Effector memory CD4-positive, alpha-beta T cell (primary cell): ENCODE results near the gene GSN.

Experiments used
- DNase-seq, 3 donors: peaks; one replicate each; pipeline ENCODE4 v3.0.0-alpha.2; 2020
- H3K27ac ChIP-seq: 2 replicates; pipeline ENCODE4 v1.7.0; 2013; ENCODE audit warnings: mild to moderate bottlenecking, low read length, moderate library complexity; ENCODE audit not compliant: insufficient read depth, poor library complexity, severe bottlenecking
- H3K27me3 ChIP-seq: replicated peaks from 2 replicates; pipeline ENCODE4 v1.7.0; 2013; ENCODE audit warnings: mild to moderate bottlenecking, low read length; ENCODE audit not compliant: insufficient read depth, control insufficient read depth, poor library complexity, severe bottlenecking
- H3K36me3 ChIP-seq: 2 replicates; pipeline ENCODE4 v1.7.0; 2013; ENCODE audit warnings: mild to moderate bottlenecking, low read length, moderate library complexity; ENCODE audit not compliant: control insufficient read depth, insufficient read depth
- H3K4me1 ChIP-seq: 2 replicates; pipeline ENCODE4 v1.7.0; 2013; ENCODE audit warnings: low read length, mild to moderate bottlenecking; ENCODE audit not compliant: control insufficient read depth, insufficient read depth, poor library complexity, severe bottlenecking
- H3K4me3 ChIP-seq: 2 replicates; pipeline ENCODE4 v1.7.0; 2013; ENCODE audit warnings: low read length, low read depth, mild to moderate bottlenecking; ENCODE audit not compliant: insufficient read depth, poor library complexity, severe bottlenecking
- H3K9me3 ChIP-seq: 2 replicates; pipeline ENCODE4 v1.7.0; 2013; ENCODE audit warnings: mild to moderate bottlenecking, low read length, moderate library complexity; ENCODE audit not compliant: control insufficient read depth

GSN gene

DNA sequence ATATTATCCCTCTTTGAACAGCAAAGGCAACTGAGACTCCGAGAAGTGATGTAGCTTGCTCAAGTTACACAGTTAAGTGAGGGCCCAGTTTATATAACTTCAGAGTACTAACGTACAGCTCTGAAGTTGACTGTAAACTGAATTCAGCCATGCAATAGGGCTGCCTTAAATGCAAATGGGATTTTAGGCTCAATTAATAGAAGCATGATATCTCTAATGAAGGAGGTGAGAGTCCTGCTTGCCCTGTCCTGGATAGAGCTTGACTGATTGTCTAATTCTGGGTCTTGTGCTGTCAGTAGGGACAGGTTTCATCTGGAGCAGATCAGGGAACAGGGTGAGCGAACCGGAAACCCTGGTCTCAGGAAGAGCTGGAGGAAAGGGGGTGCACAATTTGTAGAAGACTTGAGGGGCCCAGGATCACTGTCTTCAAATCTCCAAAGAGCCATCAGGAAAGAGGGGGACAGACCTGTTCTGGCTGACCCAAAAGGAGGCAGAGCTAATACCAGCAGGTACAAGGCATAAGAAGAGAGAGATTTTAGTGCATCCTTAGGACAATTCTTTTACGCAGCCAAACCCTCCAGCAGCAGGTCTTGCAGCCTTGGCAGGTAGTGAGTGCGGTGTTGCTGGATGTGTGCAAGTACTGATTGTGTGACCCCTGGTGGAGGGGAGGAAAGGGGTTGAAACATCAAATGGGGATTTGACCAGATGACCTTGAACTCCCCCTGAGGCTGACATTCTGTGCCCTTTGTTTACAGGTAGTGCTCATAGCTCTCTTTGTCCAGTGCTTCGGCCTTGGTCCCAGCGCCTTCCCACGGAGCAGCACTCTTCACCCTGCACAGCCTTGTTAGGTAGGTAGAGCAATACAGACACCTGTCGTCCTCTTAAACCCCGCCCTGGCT, 13.0 kb downstream of the GSN start:
- Histone ChIP-seq H3K9me3 (no peaks in the 10 kb centered on the region), H3K4me1 (no peaks in the 10 kb centered on the region), H3K4me3 (no peak overlapping the region), H3K27ac (no peak overlapping the region), H3K36me3 (no peaks in the 10 kb centered on the region), H3K27me3 (no peaks in the 10 kb centered on the region)
- no peak for DNase-seq

DNA sequence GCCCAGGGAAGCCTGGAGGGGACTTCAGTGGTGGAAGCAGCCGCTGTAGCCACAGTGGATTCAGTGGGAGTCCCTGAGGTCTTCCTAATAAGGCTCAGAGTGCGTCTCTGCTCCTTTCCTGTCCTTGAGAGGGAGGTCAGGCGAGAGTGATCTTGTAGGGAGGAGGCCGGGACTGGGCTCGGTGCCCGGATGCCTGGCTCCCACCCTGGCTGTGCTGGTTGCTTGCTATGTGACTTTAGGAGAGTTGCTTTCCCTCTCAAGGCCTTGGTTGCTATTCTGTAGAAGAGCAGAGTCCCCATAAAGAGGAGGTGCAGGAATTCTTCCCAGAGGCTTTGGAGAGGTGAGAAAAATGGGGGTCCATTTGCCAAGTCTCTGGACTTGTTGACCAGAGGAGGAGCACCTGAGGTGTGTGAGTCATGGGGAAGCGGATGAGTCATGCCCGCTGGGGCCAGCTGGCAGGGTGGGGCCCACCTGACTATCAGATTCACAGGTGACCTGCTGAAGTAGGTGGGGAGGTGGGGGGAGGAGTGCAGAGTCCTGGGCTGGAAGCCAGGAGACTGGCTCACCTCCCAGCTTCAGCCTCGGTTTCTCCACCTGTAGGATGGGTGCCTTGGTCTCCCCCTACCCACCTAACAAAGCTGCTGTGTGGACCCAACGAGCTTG, 13.8 kb downstream of the GSN start:
- H3K4me1 ChIP-seq, result no peaks in the 10 kb centered on the region
- no peak overlapping the region for H3K27ac ChIP-seq
- no peaks in the 10 kb centered on the region for H3K27me3 ChIP-seq
- H3K36me3 ChIP-seq, result no peaks in the 10 kb centered on the region
- DNase-seq, result no peak
- H3K4me3 ChIP-seq, result no peak overlapping the region
- no peaks in the 10 kb centered on the region for H3K9me3 ChIP-seq

DNA sequence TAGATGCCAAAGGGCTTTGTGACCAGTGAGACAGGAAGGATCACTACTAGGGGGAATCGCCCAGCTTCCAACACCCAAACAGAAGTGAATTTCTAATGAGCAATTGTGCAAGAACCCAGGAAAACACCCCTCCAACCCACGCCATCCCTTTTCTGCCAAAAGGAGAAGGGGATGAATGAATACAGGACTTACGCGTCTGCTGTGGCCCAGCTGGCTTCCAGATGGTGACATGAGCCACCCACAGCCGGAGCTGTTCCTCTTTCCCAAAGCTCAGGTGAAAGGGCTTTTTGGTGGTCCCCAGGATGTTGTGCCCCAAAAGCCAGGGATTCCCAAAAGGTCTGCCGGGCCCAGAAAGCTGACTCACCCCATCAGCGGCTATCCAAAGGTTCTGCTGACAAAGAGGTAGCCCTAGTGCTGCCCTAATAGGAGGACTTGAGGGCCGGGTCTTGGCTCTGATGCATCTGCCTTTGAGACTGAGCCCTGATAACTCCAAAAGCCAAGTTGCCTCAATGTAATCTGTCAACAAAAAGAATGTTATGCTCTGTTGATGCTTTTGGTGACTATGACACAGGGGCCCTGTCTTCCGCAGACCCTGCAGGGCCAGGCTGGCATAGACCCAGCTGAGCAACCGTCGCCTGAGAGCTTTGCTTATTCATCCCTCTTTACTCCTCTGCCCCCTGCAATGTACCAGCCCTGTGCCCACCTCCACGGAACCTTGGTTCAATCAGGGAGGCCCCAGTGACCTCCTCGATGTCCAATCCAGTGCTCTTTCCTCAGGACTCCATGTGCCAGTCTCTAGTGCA, 14.5 kb downstream of the GSN start:
- no peak for DNase-seq
- no peaks in the 10 kb centered on the region for H3K9me3 ChIP-seq
- no peak overlapping the region for H3K4me3 ChIP-seq
- H3K4me1 ChIP-seq, result no peaks in the 10 kb centered on the region
- H3K27ac ChIP-seq, result no peak overlapping the region
- H3K36me3 ChIP-seq, result no peaks in the 10 kb centered on the region
- H3K27me3 ChIP-seq, result no peaks in the 10 kb centered on the region

DNA sequence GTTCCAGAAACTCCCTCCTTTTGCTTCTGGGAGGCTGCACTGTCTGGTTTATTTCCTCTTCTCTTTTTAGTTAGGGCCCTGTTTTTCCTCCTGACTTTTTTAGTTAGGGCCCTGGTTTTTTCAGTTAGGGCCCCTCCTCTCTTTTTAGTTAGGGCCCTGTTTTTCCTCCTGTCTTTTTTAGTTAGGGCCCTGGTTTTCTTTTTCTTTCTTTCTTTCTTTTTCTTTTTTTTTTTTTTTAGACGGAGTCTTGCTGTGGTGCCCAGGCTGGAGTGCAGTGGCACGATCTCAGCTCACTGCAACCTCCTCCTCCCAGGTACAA, 15.1 kb downstream of the GSN start:
- Histone ChIP-seq H3K4me1 (no peaks in the 10 kb centered on the region), H3K27ac (no peak overlapping the region), H3K27me3 (no peaks in the 10 kb centered on the region), H3K4me3 (no peak overlapping the region), H3K9me3 (no peaks in the 10 kb centered on the region), H3K36me3 (no peaks in the 10 kb centered on the region)
- no peak for DNase-seq

DNA sequence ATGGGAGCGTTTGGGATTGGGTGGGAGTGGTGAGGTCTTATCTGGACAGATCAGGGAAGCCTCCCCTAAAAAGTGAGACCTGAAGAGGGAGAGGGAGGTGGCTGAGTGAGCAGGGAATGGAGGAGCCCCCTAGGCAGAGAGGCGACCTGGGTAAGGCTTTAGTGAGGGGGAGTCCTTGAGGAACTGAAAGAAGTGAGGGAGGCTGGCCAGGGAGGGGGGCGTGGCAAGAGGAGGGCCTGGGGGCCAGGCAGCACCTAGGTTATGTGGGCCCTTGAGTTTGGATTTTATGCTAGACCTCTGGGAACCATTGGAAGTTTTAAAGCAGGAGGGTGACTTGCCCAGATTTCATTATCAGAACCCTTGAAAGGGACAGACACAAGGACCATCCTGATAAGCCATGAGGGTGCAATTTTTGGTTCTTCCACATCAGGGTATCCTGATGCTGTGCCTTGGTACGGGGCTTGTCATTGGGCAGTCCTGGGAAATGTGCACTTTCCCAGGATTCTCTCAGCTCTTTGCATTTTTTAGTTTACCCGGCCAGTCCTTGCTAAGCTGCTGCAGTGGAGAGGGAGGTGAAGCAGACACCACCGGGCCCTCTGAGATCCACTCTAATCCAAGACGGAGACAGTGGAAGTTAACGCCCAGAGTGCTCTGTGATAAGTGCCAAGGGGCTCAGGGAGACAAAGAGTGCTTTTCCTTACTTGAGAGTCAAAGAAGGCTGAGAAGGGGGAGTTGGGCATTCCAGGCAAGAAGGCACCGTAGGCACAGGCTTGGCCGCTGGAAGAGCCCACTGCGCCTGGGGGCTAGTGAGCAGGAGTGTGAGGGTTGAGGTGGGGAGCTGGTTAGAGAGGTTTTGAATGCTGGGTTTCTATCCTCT, 16.1 kb downstream of the GSN start:
- no peaks in the 10 kb centered on the region for H3K4me1 ChIP-seq
- no peaks in the 10 kb centered on the region for H3K9me3 ChIP-seq
- no peak for DNase-seq
- H3K4me3 ChIP-seq, result no peak overlapping the region
- no peak overlapping the region for H3K27ac ChIP-seq
- H3K27me3 ChIP-seq, result no peaks in the 10 kb centered on the region
- H3K36me3 ChIP-seq, result no peaks in the 10 kb centered on the region

DNA sequence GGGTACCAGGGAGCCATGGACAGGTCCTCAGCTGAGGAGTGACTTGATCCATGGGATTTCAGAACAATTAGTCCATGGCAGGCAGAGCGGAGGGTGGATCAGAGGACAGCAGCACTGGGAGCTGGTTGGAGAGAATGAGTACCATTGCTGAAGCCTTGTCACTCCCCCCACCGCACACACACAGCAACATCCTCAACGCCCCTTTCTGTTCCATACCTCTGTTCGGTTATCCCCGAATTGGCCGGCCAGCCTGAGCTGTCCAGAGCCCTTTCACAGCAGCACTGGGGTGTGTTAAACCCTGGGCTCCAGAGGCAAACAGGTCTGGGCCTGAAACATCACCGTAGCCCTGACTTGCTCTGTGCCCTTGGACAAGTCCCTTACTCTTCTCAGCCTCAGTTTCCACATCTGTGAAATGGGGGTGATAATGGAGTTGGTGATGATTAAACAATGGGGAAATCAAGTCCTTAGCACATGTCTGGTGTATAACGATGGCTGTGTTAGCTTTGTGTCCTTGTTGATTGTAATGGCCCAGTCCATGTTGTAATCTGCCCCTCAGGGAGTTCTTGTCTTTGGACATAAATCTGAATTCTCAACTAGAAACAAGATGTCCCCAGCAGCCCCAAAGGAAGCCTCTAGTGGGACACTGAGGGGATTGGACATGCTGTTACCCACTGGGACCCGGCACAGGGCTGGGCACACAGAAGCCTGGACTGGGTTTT, 16.9 kb downstream of the GSN start:
- Histone ChIP-seq H3K36me3 (no peaks in the 10 kb centered on the region), H3K4me3 (no peak overlapping the region), H3K27me3 (no peaks in the 10 kb centered on the region), H3K27ac (no peak overlapping the region), H3K4me1 (no peaks in the 10 kb centered on the region), H3K9me3 (no peaks in the 10 kb centered on the region)
- no peak for DNase-seq

DNA sequence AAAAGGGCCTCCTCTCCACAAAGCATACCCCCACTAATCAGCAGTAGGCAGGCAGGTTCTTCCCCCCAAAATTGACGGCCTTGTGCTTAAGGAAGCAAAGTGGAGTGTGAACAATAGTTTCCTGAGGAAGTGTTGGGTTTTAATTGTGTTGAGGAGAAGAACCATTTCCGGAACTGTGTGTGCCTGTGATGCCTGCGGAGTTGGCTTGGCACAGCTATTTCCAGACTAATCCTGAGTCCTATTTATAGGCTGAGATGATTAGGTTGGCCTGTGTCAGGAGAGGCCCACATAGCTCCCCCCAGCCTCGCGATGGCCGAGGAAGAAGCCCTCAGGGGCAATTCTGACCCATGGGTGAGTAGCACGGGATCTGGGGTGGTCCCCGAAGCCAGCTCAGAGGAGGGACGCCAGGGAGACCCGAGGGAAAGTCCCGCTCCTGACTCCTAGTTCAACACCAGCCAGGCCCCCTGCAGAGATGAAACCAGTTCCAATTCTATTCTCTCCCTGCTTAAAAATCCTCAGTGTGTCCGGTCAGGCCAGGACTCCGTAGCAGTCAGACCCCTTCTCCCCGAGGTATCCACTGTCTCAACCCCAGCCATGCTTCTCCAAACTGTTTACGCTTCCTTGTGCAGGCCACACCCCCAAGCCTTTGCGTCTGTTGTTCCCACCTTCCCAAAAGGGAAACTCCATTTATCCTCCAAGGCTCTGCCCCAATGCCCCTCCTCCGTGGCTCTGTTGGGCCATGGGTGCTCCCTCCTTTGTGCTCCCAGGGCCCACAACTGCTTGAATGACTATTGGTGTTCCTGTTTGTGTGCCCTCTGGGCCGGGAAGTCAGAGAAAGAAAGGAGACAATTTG, 18.1 kb downstream of the GSN start:
- Histone ChIP-seq H3K4me3 (no peak overlapping the region), H3K27me3 (no peaks in the 10 kb centered on the region), H3K36me3 (no peaks in the 10 kb centered on the region), H3K27ac (no peak overlapping the region), H3K9me3 (no peaks in the 10 kb centered on the region), H3K4me1 (no peaks in the 10 kb centered on the region)
- no peak for DNase-seq

DNA sequence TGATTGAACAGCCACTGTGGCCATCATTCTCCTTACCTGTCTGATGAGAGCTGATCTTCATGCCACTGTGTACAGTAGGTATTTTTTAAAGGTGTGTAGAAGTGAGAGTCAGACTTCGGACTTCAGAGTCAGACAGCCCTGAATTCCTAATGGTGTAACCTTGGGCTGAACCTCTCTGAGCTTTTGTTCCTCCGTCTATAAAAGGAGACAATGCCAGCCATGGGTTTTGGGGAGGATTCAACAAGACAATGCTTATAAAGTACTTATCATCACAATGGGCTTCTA, 18.7 kb downstream of the GSN start:
- Histone ChIP-seq H3K36me3 (no peaks in the 10 kb centered on the region), H3K27me3 (no peaks in the 10 kb centered on the region), H3K9me3 (no peaks in the 10 kb centered on the region), H3K4me3 (no peak overlapping the region), H3K27ac (no peak overlapping the region), H3K4me1 (no peaks in the 10 kb centered on the region)
- DNase-seq, result no peak
